ENCODE data around the gene NKAIN4. TPM values are rescaled to one million over a fixed set of nuclear protein-coding genes. Genes with fewer than 3 reads are reported as not detected.

The NKAIN4 gene
- total RNA-seq, 1 donor from 2014 or later, result 16.1 TPM

DNA sequence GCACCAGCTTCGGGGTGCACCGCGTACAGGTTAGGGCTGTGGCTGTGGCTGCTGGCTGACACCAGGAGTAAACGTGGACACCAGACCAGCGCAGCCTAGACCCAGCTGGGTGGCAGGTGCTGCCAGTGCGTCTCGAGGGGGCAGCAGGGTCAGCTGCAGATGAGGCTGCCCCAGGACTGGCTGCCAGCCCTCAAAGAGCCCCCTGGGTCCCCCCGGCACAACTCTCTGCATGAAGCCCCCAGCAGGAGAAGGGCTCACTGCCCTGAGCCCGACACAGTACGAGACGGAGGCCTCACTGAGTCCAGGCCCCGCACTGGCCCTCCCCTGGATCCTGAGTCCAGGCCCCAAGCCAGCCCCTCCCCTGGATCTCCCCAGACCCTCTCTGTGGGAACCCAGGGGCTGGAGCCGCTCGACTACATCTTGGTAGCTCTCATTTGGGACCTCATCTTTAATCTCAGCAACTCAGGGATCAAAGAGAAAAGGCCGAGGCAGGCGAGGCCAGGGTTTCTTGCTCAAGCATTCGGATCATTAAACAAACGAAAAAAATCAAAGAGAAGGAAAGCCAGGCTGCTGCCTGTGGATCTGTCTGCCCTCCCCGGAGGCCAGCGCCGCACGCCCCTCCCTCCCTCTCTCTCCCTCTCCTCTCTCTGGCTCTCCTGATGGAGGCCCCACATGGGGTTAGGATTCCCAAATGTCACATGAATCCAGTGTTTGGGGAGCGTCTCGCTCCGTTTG lies 7.0 kb upstream of the NKAIN4 start:
- peaks cover 61% of the 10 kb centered on the region for H3K4me1 Mint-ChIP-seq
- DNase-seq (ENCODE audit: low spot score in 2 of 2, unreplicated experiment in 2 of 2), result peak in 1 of 2 experiments; percentile 60
- peaks cover 3% of the 10 kb centered on the region for H3K27me3 Mint-ChIP-seq (ENCODE audit: low read depth)
- H3K27ac Mint-ChIP-seq, result peak overlapping the region; percentile 53
- H3K9me3 Mint-ChIP-seq, result no peaks in the 10 kb centered on the region
- TF ChIP-seq CTCF (IDR thresholded peaks at IDR 0.05; ENCODE audit: unreplicated experiment), result no peak
- no peaks in the 10 kb centered on the region for H3K36me3 Mint-ChIP-seq
- no peak overlapping the region for H3K4me3 Mint-ChIP-seq

GRCh38 chr20:63260521-63260920 lies 6.3 kb upstream of the NKAIN4 start:
- Mint-ChIP-seq H3K4me1 (peaks cover 67% of the 10 kb centered on the region), H3K36me3 (no peaks in the 10 kb centered on the region), H3K4me3 (no peak overlapping the region), H3K9me3 (no peaks in the 10 kb centered on the region), H3K27ac (no peak overlapping the region), H3K27me3 (ENCODE audit: low read depth) (peaks cover 5% of the 10 kb centered on the region)
- no peak for DNase-seq (ENCODE audit: low spot score in 2 of 2, unreplicated experiment in 2 of 2)
- TF ChIP-seq CTCF (IDR thresholded peaks at IDR 0.05; ENCODE audit: unreplicated experiment), result no peak

DNA sequence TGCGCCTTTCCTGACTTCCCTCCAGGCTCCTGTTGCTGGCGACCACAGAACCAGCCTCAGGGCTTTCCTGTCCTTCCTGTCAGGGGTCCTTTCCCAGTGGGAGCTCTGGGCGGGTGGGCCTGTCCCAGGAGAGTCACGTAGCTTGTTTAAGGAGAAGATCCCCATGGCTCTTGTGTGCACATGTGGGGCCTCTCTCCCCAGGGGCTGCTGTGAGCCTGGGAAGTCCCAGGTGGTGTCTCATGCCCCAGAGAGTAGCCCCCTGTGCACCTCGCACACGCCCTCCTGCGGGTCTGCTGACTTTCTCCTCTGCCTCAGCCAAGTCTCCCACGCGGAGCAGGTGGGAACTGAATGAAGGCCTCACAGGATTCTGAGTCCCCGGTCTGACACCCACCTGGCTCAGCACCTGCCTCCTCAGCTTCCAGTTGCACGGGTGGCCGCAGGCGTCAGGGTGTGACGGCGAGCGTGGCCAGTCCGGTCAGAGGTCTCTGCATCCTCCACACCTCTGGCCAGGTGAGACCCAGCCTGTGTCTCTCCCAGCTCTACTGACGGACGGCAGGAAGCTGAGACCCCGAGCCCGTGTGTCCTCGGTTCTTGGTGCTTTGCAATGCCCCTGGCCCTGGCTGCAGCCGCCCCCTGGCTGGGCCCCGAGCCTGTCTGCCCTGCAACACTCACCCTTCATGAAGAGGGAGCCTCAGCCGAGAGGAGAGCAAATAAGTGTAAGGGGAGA lies 5.6 kb upstream of the NKAIN4 start:
- Mint-ChIP-seq H3K27ac (no peak overlapping the region), H3K4me3 (no peak overlapping the region), H3K36me3 (no peaks in the 10 kb centered on the region), H3K4me1 (peaks cover 73% of the 10 kb centered on the region), H3K27me3 (ENCODE audit: low read depth) (peaks cover 11% of the 10 kb centered on the region), H3K9me3 (no peaks in the 10 kb centered on the region)
- DNase-seq (ENCODE audit: low spot score in 2 of 2, unreplicated experiment in 2 of 2), result no peak
- TF ChIP-seq CTCF (IDR thresholded peaks at IDR 0.05; ENCODE audit: unreplicated experiment), result no peak

- no peak for DNase-seq (ENCODE audit: low spot score in 2 of 2, unreplicated experiment in 2 of 2)
- peak overlapping the region; percentile 43 for H3K27ac Mint-ChIP-seq
- no peaks in the 10 kb centered on the region for H3K36me3 Mint-ChIP-seq
- H3K4me3 Mint-ChIP-seq, result no peak overlapping the region
- peaks cover 11% of the 10 kb centered on the region for H3K27me3 Mint-ChIP-seq (ENCODE audit: low read depth)
- H3K4me1 Mint-ChIP-seq, result peaks cover 72% of the 10 kb centered on the region
- no peak for TF ChIP-seq CTCF (IDR thresholded peaks at IDR 0.05; ENCODE audit: unreplicated experiment)
- H3K9me3 Mint-ChIP-seq, result no peaks in the 10 kb centered on the region
Observed at GRCh38 chr20:63258781-63259180, 4.5 kb upstream of the NKAIN4 start.

DNA sequence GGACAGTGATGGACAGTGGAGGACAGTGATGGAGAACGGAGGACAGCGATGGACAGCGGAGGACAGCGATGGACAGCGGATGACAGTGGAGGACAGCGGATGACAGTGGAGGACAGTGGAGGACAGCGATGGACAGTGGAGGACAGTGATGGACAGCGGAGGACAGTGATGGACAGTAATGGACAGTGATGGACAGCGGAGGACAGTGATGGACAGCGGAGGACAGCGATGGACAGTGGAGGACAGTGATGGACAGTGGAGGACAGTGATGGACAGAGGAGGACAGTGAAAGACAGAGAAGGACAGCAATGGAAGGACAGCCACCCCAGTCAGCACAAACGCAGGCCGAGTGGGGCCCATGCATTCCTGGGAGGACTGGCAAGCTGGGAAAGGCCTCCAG lies 3.4 kb upstream of the NKAIN4 start:
- Mint-ChIP-seq H3K4me1 (peaks cover 78% of the 10 kb centered on the region), H3K4me3 (no peak overlapping the region), H3K27ac (no peak overlapping the region), H3K27me3 (ENCODE audit: low read depth) (peaks cover 22% of the 10 kb centered on the region), H3K36me3 (no peaks in the 10 kb centered on the region), H3K9me3 (no peaks in the 10 kb centered on the region)
- no peak for DNase-seq (ENCODE audit: low spot score in 2 of 2, unreplicated experiment in 2 of 2)
- no peak for TF ChIP-seq CTCF (IDR thresholded peaks at IDR 0.05; ENCODE audit: unreplicated experiment)
